ENCODE results near the gene MYOG. TPM values are rescaled to one million over a fixed set of nuclear protein-coding genes. Genes with fewer than 3 reads are reported as not detected.

MYOG gene
- total RNA-seq, 1 experiment from 2014 or later: not detected

- CTCF ChIA-PET: interaction anchor here (0.6 to 5.4 kb wide), 12 partner anchors 12 to 729 kb away, joined by 3 to 88 read pairs (median 6); partner anchors contain the start of gene PPFIA4
- BruUV-seq (replicated peaks): no TSS peak
- DNase-seq: no peak
- H3K4me3 Mint-ChIP-seq (ENCODE audit: low read depth, unreplicated experiment): no peak overlapping the region
- TF ChIP-seq, protein P1, sequence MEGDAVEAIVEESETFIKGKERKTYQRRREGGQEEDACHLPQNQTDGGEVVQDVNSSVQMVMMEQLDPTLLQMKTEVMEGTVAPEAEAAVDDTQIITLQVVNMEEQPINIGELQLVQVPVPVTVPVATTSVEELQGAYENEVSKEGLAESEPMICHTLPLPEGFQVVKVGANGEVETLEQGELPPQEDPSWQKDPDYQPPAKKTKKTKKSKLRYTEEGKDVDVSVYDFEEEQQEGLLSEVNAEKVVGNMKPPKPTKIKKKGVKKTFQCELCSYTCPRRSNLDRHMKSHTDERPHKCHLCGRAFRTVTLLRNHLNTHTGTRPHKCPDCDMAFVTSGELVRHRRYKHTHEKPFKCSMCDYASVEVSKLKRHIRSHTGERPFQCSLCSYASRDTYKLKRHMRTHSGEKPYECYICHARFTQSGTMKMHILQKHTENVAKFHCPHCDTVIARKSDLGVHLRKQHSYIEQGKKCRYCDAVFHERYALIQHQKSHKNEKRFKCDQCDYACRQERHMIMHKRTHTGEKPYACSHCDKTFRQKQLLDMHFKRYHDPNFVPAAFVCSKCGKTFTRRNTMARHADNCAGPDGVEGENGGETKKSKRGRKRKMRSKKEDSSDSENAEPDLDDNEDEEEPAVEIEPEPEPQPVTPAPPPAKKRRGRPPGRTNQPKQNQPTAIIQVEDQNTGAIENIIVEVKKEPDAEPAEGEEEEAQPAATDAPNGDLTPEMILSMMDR (IDR thresholded peaks at IDR 0.05; ENCODE audit: unreplicated experiment): no peak
- intact Hi-C loops (cut with micrococcal nuclease; ENCODE audit: unreplicated experiment): no loop called here
- H3K9me3 Mint-ChIP-seq (ENCODE audit: low read depth, unreplicated experiment): no peaks in the 10 kb centered on the region
- no peak overlapping the region for H3K27ac Mint-ChIP-seq (ENCODE audit: unreplicated experiment)
- H3K27me3 Mint-ChIP-seq (ENCODE audit: unreplicated experiment): peaks cover 100% of the 10 kb centered on the region
- no peaks in the 10 kb centered on the region for H3K36me3 Mint-ChIP-seq (ENCODE audit: insufficient read depth, unreplicated experiment)
- H3K4me1 Mint-ChIP-seq (ENCODE audit: low read depth, unreplicated experiment): no peaks in the 10 kb centered on the region
Observed at GRCh38 chr1:203040513-203041275, 45.1 kb downstream of the MYOG start.

- TF ChIP-seq, protein P1 (IDR thresholded peaks at IDR 0.05; ENCODE audit: unreplicated experiment): no peak
- H3K4me3 Mint-ChIP-seq (ENCODE audit: low read depth, unreplicated experiment): no peak overlapping the region
Observed at GRCh38 chr1:203039609-203040512, 46.0 kb downstream of the MYOG start.

DNA sequence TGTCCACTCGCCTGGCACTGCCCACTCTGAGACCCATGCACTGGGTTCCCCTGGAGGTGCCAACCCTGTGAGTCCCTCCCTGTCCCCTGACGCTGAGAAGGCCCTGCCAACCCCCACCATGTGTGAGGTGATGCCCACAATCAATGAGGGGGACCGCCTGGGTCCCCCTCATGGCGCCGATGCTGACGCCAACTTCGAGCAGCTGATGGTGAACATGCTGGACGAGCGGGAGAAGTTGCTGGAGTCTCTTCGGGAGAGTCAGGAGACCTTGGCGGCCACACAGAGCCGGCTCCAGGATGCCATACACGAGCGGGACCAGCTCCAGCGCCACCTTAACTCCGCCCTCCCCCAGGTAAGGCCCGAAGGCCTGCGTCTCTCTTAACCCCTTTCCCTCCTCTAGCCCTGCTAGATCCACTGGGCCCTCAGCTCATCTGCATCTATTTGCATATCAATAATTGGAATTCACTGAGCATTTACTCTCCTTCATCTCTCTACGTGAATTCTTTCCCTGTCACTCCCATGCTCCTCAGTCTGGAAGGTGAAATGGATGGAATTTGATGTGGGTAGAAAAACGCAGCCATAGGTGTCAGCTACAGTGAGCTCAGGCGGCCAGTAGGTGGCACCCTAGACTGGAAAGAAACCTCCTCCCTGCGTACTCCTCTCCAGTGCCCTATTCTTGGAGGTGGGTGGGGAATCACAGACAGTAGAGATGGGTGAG is 46.8 kb downstream of the MYOG start:
- peaks cover 100% of the 10 kb centered on the region for H3K27me3 Mint-ChIP-seq (ENCODE audit: unreplicated experiment)

More at GRCh38 chr1:203039609-203040512, 46.0 kb downstream of the MYOG start:
- peak; percentile 26 for DNase-seq
- no peaks in the 10 kb centered on the region for H3K4me1 Mint-ChIP-seq (ENCODE audit: low read depth, unreplicated experiment)
- intact Hi-C loops (cut with micrococcal nuclease; ENCODE audit: unreplicated experiment): loop anchor here (1.0 kb wide), 2 partner anchors 176 to 229 kb away; no protein-coding TSS in a partner anchor
- peaks cover 100% of the 10 kb centered on the region for H3K27me3 Mint-ChIP-seq (ENCODE audit: unreplicated experiment)
- H3K27ac Mint-ChIP-seq (ENCODE audit: unreplicated experiment): no peak overlapping the region
- BruUV-seq (replicated peaks): no TSS peak
- peaks cover 5% of the 10 kb centered on the region for H3K36me3 Mint-ChIP-seq (ENCODE audit: insufficient read depth, unreplicated experiment)
- CTCF ChIA-PET: interaction anchor here (0.8 to 5.4 kb wide), 21 partner anchors 9 to 233 kb away, joined by 3 to 88 read pairs (median 5); partner anchors contain the start of genes ADORA1 and PPFIA4
- no peaks in the 10 kb centered on the region for H3K9me3 Mint-ChIP-seq (ENCODE audit: low read depth, unreplicated experiment)

More for the DNA sequence above, 46.8 kb downstream of the MYOG start:
- CTCF ChIA-PET: interaction anchor here (0.6 to 5.4 kb wide), 20 partner anchors 9 to 340 kb away, joined by 3 to 88 read pairs (median 5); partner anchors contain the start of genes ADORA1 and PPFIA4
- intact Hi-C loops (cut with micrococcal nuclease; ENCODE audit: unreplicated experiment): loop anchor here (1.0 kb wide), 2 partner anchors 177 to 230 kb away; no protein-coding TSS in a partner anchor
- BruUV-seq (replicated peaks): no TSS peak
- H3K4me1 Mint-ChIP-seq (ENCODE audit: low read depth, unreplicated experiment): no peaks in the 10 kb centered on the region
- peak; percentile 83 for DNase-seq
- no peaks in the 10 kb centered on the region for H3K9me3 Mint-ChIP-seq (ENCODE audit: low read depth, unreplicated experiment)
- TF ChIP-seq, protein P1 (IDR thresholded peaks at IDR 0.05; ENCODE audit: unreplicated experiment): peak; percentile 91
- H3K27ac Mint-ChIP-seq (ENCODE audit: unreplicated experiment): no peak overlapping the region
- peaks cover 5% of the 10 kb centered on the region for H3K36me3 Mint-ChIP-seq (ENCODE audit: insufficient read depth, unreplicated experiment)
- H3K4me3 Mint-ChIP-seq (ENCODE audit: low read depth, unreplicated experiment): no peak overlapping the region
